Activated naive CD8-positive, alpha-beta T cell treated with anti-CD3 and anti-CD28 coated beads, Interleukin-2, amount 10 ng/mL, durations not matched to agents 7 days and 5 days (primary cell): ENCODE data around the gene KIF21B. TPM values are rescaled to one million over a fixed set of nuclear protein-coding genes. Genes with fewer than 3 reads are reported as not detected.
A peak's percentile ranks its signal among the peaks of the same experiment; 100 is the strongest.

Experiments
- ATAC-seq: fragments of 150-1000 bp; cut with Tn5 transposase; one replicate; pipeline ENCODE4 v1.10.0; 2021; ENCODE audit warnings: low read depth, moderate library complexity
- POLR2A ChIA-PET: fragments of 350-600 bp; sonication (Branson Sonifier 250); formaldehyde crosslinking; loops from one replicate; lab custom pipeline; 2021; ENCODE audit warnings: antibody characterized with exemption; lab: Charles Lee
- DNase-seq: peaks from one replicate; pipeline ENCODE4 v3.0.0; 2021
- H3K27ac Mint-ChIP-seq: one replicate; pipeline ENCODE4 v1.8.0; 2022; ENCODE audit warnings: mild to moderate bottlenecking, mixed read lengths
- H3K27me3 Mint-ChIP-seq: one replicate; pipeline ENCODE4 v1.8.0; 2022; ENCODE audit warnings: mild to moderate bottlenecking, moderate library complexity, mixed read lengths
- H3K36me3 Mint-ChIP-seq: one replicate; pipeline ENCODE4 v1.8.0; 2021; ENCODE audit warnings: mild to moderate bottlenecking, mixed read lengths
- H3K4me1 Mint-ChIP-seq: one replicate; pipeline ENCODE4 v1.8.0; 2021; ENCODE audit warnings: mixed read lengths
- H3K4me3 Mint-ChIP-seq: one replicate; pipeline ENCODE4 v1.8.0; 2022; ENCODE audit warnings: mild to moderate bottlenecking, moderate library complexity, mixed read lengths
- H3K9me3 Mint-ChIP-seq: one replicate; pipeline ENCODE4 v1.8.0; 2021; ENCODE audit warnings: mixed read lengths
- total RNA-seq, 2 experiments: library from RNA; stranded (reverse); gene quantifications; one replicate each; pipeline ENCODE4 v1.2.3, GENCODE V29; 2021

Gene KIF21B
- total RNA-seq, 2 experiments from 2014 or later: 143 TPM

DNA sequence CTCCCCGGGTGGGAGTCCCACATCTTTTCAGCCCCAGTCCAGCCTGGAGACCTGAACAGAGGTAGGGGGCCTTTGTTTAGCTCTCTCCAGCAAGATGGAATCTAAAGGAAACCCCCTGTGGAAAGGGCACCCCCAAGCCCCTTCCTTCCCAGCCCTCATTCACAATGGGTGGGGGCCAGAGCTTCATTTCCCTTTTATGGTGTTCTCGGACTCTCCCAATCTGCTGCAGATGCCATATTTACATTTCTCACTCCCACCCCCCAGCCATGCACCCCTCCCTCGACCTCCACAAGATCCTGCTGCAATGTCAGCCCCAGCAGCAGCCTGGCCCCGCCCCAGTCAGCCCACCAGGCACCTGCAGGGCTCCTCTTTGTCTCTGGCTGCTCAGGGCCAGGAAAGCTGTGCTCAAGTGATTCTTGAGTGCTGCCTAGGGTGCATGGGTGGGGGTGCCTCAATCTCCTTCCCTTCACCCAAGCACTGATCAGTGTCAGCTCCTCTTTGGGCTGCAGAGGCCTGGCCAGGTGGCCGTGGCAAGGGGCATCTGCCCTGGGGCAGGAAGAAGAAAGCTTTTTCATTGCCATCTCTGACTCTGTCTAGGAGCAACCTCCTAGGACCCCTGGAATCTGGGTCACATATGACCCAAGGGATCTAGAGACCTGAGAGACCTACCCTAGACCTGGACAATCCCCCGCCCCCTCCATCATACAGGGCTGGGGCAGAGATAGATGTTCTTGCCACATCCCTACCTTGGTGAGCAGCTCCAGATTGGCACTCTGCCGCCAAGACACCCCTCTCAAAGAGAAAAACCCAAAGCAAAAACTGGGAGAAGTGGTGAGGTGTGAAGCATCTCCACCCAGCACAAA is 1.7 kb downstream of the KIF21B start:
- ATAC-seq (no peak), DNase-seq (peak; percentile 59)
- H3K36me3 Mint-ChIP-seq: peaks cover 28% of the 10 kb centered on the region
- H3K4me3 Mint-ChIP-seq: peak overlapping the region; percentile 99
- peak overlapping the region; percentile 100 for H3K27ac Mint-ChIP-seq
- H3K27me3 Mint-ChIP-seq: no peaks in the 10 kb centered on the region
- POLR2A ChIA-PET: interaction anchor here (1.0 to 8.4 kb wide), 8 partner anchors 10 to 155 kb away, joined by 3 to 108 read pairs (median 3); no protein-coding TSS in a partner anchor
- H3K4me1 Mint-ChIP-seq: peaks cover 62% of the 10 kb centered on the region
- no peaks in the 10 kb centered on the region for H3K9me3 Mint-ChIP-seq

DNA sequence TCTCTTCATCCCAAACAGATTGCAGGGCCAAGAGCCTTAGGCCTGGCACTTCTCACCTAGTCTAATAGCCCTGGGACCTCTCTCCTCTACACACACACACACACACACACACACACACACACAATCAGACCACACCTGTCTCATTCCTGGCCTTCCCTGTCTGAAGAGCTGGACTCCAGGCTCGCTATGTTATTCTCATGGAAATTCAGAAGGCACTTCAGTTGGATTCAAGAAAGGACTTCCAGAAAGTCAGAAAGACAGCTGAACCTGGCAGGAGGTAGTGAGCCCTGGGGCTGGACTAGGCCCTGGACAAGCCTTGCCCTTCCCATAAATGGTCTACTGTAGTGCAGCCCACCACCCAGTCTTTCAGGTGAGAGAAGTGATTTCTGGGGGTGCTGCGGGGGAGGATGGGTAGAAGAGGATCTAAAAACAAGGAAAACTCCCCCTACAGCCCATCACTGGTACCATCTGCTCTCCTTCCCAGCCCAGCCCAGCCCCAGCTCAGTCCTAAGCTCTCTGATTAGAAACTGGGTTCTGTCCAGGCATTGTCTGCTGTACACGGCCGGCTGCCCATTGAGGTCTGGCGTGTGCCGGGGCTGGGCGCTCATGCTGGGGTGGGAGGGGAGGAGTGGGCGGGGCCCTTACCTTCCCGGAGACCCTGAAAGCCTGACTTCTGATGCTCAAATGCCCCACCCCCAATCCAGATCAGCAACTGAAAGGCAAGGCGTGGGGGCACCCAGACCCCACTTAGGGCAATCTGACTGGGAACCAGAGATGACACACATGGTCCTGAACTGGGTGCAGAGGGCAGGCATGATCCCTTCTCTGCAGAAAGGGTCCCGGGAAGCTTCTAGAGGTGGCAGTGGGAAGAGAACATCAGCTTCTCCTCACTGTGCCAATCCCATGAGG is 2.5 kb downstream of the KIF21B start:
- Mint-ChIP-seq H3K27me3 (no peaks in the 10 kb centered on the region), H3K4me3 (peak overlapping the region; percentile 99), H3K27ac (peak overlapping the region; percentile 100), H3K9me3 (no peaks in the 10 kb centered on the region), H3K36me3 (peaks cover 28% of the 10 kb centered on the region), H3K4me1 (peaks cover 62% of the 10 kb centered on the region)
- POLR2A ChIA-PET: interaction anchor here (0.6 to 8.4 kb wide), 13 partner anchors 9 to 1987 kb away, joined by 3 to 108 read pairs (median 3); partner anchors contain the start of gene TMEM183A
- ATAC-seq: peak; percentile 20
- peak; percentile 51 for DNase-seq

DNA sequence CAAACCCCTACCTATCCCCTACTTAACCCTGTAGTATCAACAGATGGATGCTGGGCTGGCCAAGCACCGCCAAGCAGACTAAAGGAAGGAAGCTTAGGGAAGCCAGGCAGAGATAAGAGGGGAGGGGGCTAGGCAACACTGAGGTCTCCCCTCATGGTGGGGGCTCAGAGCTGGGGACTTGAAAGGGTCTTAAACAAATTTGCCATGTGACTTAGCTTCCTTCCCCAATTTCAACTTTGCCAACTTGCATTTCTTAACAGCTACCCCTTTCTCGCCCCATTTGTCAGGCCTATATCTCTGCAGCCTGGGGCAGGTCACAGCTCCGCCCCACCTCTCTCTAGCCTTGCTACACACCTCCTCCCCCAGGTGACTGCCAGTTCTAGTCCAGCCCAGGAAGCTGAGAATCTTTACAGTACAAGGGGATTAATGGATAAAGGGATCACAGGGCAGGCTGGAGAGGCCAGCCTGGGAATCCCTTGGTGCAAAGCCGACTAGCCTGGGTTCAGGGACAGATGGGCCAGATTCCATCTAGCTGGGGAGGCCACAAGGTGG is 3.4 kb downstream of the KIF21B start:
- Mint-ChIP-seq H3K4me3 (peak overlapping the region; percentile 99), H3K4me1 (peaks cover 60% of the 10 kb centered on the region), H3K36me3 (peaks cover 30% of the 10 kb centered on the region), H3K9me3 (no peaks in the 10 kb centered on the region), H3K27ac (peak overlapping the region; percentile 100), H3K27me3 (no peaks in the 10 kb centered on the region)
- DNase-seq: peak; percentile 56
- ATAC-seq: peak; percentile 34
- POLR2A ChIA-PET: interaction anchor here (0.7 to 8.4 kb wide), 13 partner anchors 8 to 1987 kb away, joined by 3 to 108 read pairs (median 3); partner anchors contain the start of gene TMEM183A

DNA sequence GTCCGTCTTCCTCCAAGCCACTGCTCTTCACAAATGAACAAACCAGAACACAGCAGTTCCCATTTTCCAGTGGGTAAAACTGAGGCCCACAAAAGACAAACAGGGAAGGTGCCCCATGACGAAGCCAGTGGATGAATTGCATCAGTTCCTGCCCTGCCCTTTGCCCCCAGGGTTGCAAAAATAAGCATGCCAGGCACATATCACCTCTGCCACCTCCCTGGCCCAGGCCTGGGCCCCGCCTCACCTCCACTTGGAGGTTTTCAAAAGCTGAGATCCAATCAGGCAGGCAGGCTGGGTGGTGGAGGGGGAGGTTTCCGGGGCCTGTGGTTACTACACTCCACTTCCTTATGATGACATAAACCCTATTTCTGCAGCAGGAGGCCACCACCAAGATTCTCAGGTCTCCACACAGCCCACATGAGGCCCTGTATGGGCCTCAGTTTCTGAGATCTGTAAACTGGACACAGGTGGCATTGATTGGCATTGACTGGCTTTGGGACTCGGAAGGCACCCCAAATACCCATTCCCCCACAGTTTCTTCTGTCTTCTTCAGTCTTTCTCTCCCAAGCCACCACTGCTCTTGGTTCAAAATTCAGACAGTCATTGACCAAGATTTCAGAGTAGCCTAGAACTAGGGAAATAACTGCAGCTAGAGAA is 4.1 kb downstream of the KIF21B start:
- Mint-ChIP-seq H3K27ac (peak overlapping the region; percentile 100), H3K9me3 (no peaks in the 10 kb centered on the region), H3K4me1 (peaks cover 64% of the 10 kb centered on the region), H3K4me3 (peak overlapping the region; percentile 99), H3K36me3 (peaks cover 33% of the 10 kb centered on the region), H3K27me3 (no peaks in the 10 kb centered on the region)
- DNase-seq (peak; percentile 84), ATAC-seq (peak; percentile 62)
- POLR2A ChIA-PET: interaction anchor here (0.7 to 8.4 kb wide), 7 partner anchors 7 to 47 kb away, joined by 3 to 108 read pairs (median 4); no protein-coding TSS in a partner anchor

DNA sequence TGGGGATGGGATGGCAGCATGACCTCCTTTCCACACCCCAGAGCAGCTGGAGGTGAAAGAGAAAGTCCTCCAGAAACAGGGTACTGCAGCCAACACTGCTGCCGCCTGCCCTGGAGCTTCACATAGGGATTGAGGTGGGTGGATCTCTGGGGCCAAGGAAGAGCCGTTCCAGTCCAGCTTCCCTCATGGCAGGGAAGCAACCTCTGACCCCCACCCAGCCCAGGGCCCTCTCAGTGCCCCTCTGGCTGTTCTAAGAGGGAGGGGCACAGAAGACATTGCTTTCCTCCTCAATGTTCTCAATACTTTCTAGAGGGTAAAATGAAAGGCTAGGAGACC is 5.7 kb downstream of the KIF21B start:
- DNase-seq (no peak), ATAC-seq (no peak)
- Mint-ChIP-seq H3K27me3 (no peaks in the 10 kb centered on the region), H3K36me3 (peaks cover 35% of the 10 kb centered on the region), H3K4me3 (peak overlapping the region; percentile 77), H3K4me1 (peaks cover 71% of the 10 kb centered on the region), H3K9me3 (no peaks in the 10 kb centered on the region), H3K27ac (peak overlapping the region; percentile 100)
- POLR2A ChIA-PET: interaction anchor here (1.0 to 1.5 kb wide), 2 partner anchors 8 to 9 kb away, joined by 4 to 5 read pairs; no protein-coding TSS in a partner anchor

DNA sequence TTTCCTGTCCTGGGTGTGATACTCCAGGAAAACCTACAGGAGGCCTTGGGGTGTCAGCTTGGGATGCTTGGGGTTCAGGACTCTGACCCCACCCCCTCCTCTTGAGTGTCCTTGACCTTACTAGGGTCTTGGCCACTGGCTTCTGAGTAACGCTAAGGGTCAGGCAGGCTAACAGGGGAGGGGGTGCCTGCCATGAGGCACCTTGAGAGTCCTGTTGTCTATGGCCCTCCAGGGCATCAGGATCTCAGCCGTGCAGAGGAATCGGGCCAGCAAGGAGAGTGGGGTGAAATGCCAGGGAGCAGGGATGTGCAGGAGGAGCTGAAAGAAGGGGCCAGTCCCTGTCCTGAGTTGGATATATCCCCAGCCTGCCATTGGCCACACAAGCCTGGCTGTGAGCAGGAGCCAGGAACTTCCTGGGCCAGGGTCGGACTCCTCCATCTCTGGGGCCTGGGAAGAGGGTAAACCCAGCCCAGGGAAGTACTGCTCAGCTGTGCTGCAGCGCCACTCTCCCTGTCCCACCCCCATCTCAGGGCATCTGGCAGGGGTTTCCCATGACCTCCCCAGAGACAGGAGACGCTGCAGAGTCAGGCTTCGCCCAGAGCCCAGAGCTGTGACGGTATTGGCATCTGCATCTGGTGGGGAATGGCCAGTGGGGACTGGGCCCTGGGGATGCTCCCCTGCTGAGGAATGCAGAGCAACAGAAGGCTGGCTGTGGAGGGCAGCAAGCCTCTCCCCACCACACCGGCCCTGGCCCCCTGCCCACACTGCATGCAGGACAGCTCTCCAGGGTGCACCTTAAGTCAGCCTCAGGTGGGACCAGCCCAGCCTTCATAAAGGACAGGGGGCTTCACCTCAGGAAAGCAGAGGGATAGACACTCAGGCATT is 6.3 kb downstream of the KIF21B start:
- DNase-seq (no peak), ATAC-seq (no peak)
- Mint-ChIP-seq H3K27me3 (no peaks in the 10 kb centered on the region), H3K9me3 (no peaks in the 10 kb centered on the region), H3K27ac (peak overlapping the region; percentile 100), H3K4me3 (peak overlapping the region; percentile 77), H3K36me3 (peaks cover 32% of the 10 kb centered on the region), H3K4me1 (peaks cover 77% of the 10 kb centered on the region)
- POLR2A ChIA-PET: interaction anchor here (1.0 to 1.5 kb wide), 2 partner anchors 8 to 9 kb away, joined by 4 to 5 read pairs; no protein-coding TSS in a partner anchor

DNA sequence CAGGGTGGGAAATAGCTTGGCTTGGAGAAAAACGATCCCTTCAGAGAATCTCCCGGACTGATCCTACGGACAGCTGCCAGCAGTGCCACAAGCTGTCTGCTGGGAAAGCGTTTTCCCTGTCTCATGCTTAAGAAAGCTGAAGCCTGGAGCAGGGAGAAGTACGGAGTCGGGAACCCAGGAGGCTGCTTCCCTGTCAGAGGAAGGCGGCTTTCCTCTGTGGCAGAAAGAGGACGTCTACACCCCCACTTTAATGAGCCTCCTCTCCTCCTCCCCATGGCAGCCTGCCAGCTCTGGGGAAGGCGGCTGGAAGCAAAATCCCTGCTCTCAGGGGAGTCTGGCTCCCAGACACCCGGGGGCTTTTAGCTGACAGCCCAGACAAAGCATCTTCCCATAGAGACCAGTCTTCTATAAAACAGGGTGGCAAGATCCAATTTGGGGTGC is 7.3 kb downstream of the KIF21B start:
- Mint-ChIP-seq H3K27me3 (no peaks in the 10 kb centered on the region), H3K36me3 (peaks cover 31% of the 10 kb centered on the region), H3K27ac (peak overlapping the region; percentile 100), H3K9me3 (no peaks in the 10 kb centered on the region), H3K4me1 (peaks cover 87% of the 10 kb centered on the region), H3K4me3 (peak overlapping the region; percentile 77)
- DNase-seq (no peak), ATAC-seq (no peak)
- POLR2A ChIA-PET: interaction anchor here (0.9 to 8.6 kb wide), 4 partner anchors 7 to 201 kb away, joined by 3 to 108 read pairs (median 4); partner anchors contain the start of gene KIF21B

DNA sequence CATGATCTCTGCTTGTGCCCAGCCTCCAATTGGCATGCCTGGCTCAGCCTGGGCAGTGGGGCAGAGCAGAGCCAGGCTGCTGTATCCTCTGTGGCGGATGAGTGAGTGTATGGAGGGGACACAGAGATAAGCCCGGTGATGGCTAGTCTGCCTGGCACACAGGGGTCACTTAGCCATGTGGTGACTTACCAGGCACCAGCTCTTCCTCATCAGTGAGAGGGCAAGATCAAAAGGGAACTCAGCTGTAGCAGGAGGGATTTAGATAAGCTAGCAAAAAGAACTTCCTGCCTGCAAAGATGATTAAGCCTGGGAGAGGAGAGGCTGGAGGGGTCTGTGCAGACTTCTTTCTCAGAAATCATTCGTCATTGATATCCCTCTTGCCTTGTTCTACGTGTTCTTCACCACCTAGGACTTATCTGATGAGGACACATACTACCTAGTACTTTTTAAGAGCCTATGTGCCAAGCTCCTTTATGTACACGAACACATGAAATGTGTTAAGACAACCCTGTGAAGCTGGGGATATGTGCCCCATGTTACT is 7.9 kb downstream of the KIF21B start:
- H3K27me3 Mint-ChIP-seq: no peaks in the 10 kb centered on the region
- peak overlapping the region; percentile 100 for H3K27ac Mint-ChIP-seq
- ATAC-seq (peak; percentile 34), DNase-seq (no peak)
- peaks cover 87% of the 10 kb centered on the region for H3K4me1 Mint-ChIP-seq
- H3K9me3 Mint-ChIP-seq: no peaks in the 10 kb centered on the region
- peaks cover 29% of the 10 kb centered on the region for H3K36me3 Mint-ChIP-seq
- H3K4me3 Mint-ChIP-seq: peak overlapping the region; percentile 77
- POLR2A ChIA-PET: interaction anchor here (0.6 to 8.6 kb wide), 5 partner anchors 7 to 200 kb away, joined by 3 to 108 read pairs (median 3); partner anchors contain the start of gene KIF21B

DNA sequence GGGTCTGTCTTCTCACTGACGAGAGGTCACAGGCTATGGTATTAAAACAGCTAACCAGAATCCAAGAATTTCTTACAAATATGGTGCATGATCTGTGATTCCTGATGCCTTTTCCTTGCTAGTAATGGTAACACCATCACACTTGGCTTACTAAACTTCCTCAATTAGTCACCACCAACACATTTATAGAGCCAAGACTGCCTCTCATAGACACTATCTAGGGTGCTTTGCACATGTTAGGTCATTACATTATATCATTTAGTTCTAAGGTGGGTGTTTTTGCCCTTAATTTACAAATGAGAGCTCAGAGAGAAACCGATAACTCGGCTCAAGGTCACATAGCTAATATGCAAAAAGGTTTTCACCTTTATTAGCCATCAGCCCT is 8.7 kb downstream of the KIF21B start:
- peaks cover 82% of the 10 kb centered on the region for H3K4me1 Mint-ChIP-seq
- H3K27ac Mint-ChIP-seq: peak overlapping the region; percentile 89
- no peak for DNase-seq
- peak overlapping the region; percentile 54 for H3K4me3 Mint-ChIP-seq
- no peaks in the 10 kb centered on the region for H3K9me3 Mint-ChIP-seq
- POLR2A ChIA-PET: interaction anchor here (0.6 to 8.6 kb wide), 2 partner anchors 8 to 17 kb away, joined by 3 to 108 read pairs; partner anchors contain the start of gene KIF21B
- peaks cover 29% of the 10 kb centered on the region for H3K36me3 Mint-ChIP-seq
- ATAC-seq: no peak
- H3K27me3 Mint-ChIP-seq: no peaks in the 10 kb centered on the region

DNA sequence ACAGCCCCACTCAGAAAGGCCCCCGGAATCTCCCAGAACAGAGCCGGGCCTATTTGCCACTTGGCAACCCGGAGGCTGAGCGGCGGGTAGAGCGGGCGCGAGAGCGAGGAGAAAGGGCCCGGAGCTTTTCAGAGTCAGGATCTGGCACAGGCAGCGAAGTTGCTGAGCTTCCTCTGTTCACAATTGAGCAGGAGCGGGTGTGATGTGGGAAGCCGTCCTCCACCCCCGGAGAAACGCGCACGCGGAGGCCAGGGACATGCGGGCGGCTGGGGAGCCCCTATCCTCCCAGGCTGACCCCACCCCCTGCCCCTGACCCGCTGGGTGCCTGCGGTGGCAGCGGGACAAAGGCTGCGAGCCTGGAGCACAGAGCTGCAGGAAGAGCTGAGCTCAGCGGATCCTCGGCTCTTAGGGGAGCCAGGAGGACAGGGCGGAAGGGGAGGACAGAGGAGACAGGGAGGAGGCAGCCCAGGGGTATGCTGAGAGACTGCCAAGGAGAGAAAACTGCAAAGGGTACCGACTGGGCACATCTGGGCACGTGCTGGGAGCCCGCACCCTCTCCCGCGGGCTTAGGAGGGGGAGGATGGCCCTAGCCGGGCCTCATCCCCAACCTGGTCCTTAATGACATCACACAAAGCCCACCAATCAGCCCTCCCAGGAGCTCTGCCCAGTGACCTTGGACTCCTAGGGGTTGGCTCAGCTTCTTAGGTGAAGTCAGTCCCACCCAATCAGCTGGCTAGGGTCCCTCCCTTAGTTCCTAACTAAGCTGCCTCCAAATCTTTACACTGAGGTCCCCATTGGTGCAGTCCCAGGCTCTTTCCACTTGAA is 9.3 kb downstream of the KIF21B start:
- Mint-ChIP-seq H3K9me3 (no peaks in the 10 kb centered on the region), H3K27me3 (no peaks in the 10 kb centered on the region), H3K4me3 (peak overlapping the region; percentile 76), H3K27ac (peak overlapping the region; percentile 95), H3K36me3 (peaks cover 28% of the 10 kb centered on the region), H3K4me1 (peaks cover 80% of the 10 kb centered on the region)
- DNase-seq: no peak
- POLR2A ChIA-PET: interaction anchor here (8.6 kb wide), 1 partner anchor 9 kb away, joined by 108 read pairs; the partner anchor contains the start of gene KIF21B
- ATAC-seq: no peak
